Fibroblast of villous mesenchyme (primary cell): ENCODE data around the gene PKD2L2. TPM values are rescaled to one million over a fixed set of nuclear protein-coding genes. Genes with fewer than 3 reads are reported as not detected.

Experiments
- DNase-seq: peaks from one replicate; pipeline ENCODE4 v3.0.0-alpha.2; 2010; ENCODE audit warnings: low read depth
- H3K4me3 ChIP-seq: 2 replicates; pipeline ENCODE4 v1.5.1; 2011; ENCODE audit warnings: low read depth, mild to moderate bottlenecking, low read length
- CTCF ChIP-seq: IDR thresholded peaks from 2 replicates; pipeline ENCODE4 v1.5.1; 2012; ENCODE audit warnings: low read depth, mild to moderate bottlenecking, low read length; ENCODE audit not compliant: insufficient read depth
- total RNA-seq: library from RNA; depleted of rRNA; stranded (reverse); fragments of >200 nt; gene quantifications from 2 replicates; pipeline ENCODE4 v1.2.3, GENCODE V29; 2012

PKD2L2 gene
- total RNA-seq, 1 donor = not detected

- H3K4me3 ChIP-seq = no peak within 1 kb of the TSS
- DNase-seq = no peak
- no peak for TF ChIP-seq CTCF
Measured at GRCh38 chr5:137867664-137868063, 21.6 kb upstream of the PKD2L2 start, which contains the start of gene MYOT. TSS of gene MYOT (plus strand) at chr5:137867860. CDS start at chr5:137870652, 2,792 bp downstream.

GRCh38 chr5:137870647-137871339 is 18.5 kb upstream of the PKD2L2 start:
- no peak for DNase-seq
- TF ChIP-seq CTCF = no peak
- H3K4me3 ChIP-seq = no peak overlapping the region

GRCh38 chr5:137871571-137871970 is 17.7 kb upstream of the PKD2L2 start:
- DNase-seq = no peak
- no peak for TF ChIP-seq CTCF
- H3K4me3 ChIP-seq = no peak overlapping the region

GRCh38 chr5:137872466-137872865 is 16.8 kb upstream of the PKD2L2 start:
- no peak overlapping the region for H3K4me3 ChIP-seq
- no peak for DNase-seq
- no peak for TF ChIP-seq CTCF

- DNase-seq = no peak
- TF ChIP-seq CTCF = no peak
Measured at GRCh38 chr5:137876101-137876500, 13.2 kb upstream of the PKD2L2 start.

GRCh38 chr5:137880313-137880712 is 8.9 kb upstream of the PKD2L2 start:
- no peak overlapping the region for H3K4me3 ChIP-seq
- DNase-seq = no peak
- no peak for TF ChIP-seq CTCF

More at GRCh38 chr5:137876101-137876500, 13.2 kb upstream of the PKD2L2 start:
- H3K4me3 ChIP-seq = no peak overlapping the region

- no peak overlapping the region for H3K4me3 ChIP-seq
- no peak for TF ChIP-seq CTCF
- no peak for DNase-seq
Measured at GRCh38 chr5:137887831-137888230, 1.4 kb upstream of the PKD2L2 start.
